Stromal cell of bone marrow (primary cell): ENCODE results near the gene ANXA10.
"Not testable (repeated sequence)": the region's sequence is repeated elsewhere in the genome, so short reads cannot be mapped to it uniquely, and the experiment has no call there.

Source experiments
- DNase-seq: peaks from one replicate; pipeline ENCODE4 v3.0.0-alpha.2; 2012; ENCODE audit warnings: low read depth

The ANXA10 gene

GRCh38 chr4:168154546-168155277 lies 62.4 kb downstream of the ANXA10 start:
- no peak for DNase-seq

- DNase-seq = no peak
These were observed 70.3 kb downstream of the ANXA10 start for GRCh38 chr4:168162604-168163003.

- no peak for DNase-seq
These were observed 70.8 kb downstream of the ANXA10 start for GRCh38 chr4:168163106-168163505.

GRCh38 chr4:168164045-168164444 lies 71.7 kb downstream of the ANXA10 start:
- no peak for DNase-seq

GRCh38 chr4:168164915-168165548 lies 72.7 kb downstream of the ANXA10 start:
- DNase-seq = no peak

- DNase-seq = peak; percentile 12
These were observed 75.5 kb downstream of the ANXA10 start for GRCh38 chr4:168167714-168168284.

GRCh38 chr4:168174308-168174707 lies 82.0 kb downstream of the ANXA10 start:
- DNase-seq = no peak

GRCh38 chr4:168177546-168178149 lies 85.3 kb downstream of the ANXA10 start:
- DNase-seq = no peak

- DNase-seq = peak; percentile 18
These were observed 91.6 kb downstream of the ANXA10 start for GRCh38 chr4:168183717-168184571.

GRCh38 chr4:168188754-168189153 lies 96.4 kb downstream of the ANXA10 start:
- no peak for DNase-seq

- no peak for DNase-seq
These were observed 105.6 kb downstream of the ANXA10 start for GRCh38 chr4:168197926-168198325.

- DNase-seq = no peak
These were observed 107.1 kb downstream of the ANXA10 start for GRCh38 chr4:168199260-168199957.

GRCh38 chr4:168200685-168201084 lies 108.3 kb downstream of the ANXA10 start:
- DNase-seq = no peak

- DNase-seq = no peak
These were observed 111.0 kb downstream of the ANXA10 start for GRCh38 chr4:168203233-168203911.

GRCh38 chr4:168208957-168209614 lies 116.7 kb downstream of the ANXA10 start:
- no peak for DNase-seq

GRCh38 chr4:168212656-168213055 lies 120.3 kb downstream of the ANXA10 start:
- no peak for DNase-seq

GRCh38 chr4:168213511-168213910 lies 121.2 kb downstream of the ANXA10 start:
- DNase-seq = not testable (repeated sequence)

- DNase-seq = no peak
These were observed 126.3 kb downstream of the ANXA10 start for GRCh38 chr4:168218645-168219044.

- DNase-seq = no peak
These were observed 128.6 kb downstream of the ANXA10 start for GRCh38 chr4:168220893-168221292.

GRCh38 chr4:168221301-168221700 lies 129.0 kb downstream of the ANXA10 start:
- DNase-seq = peak; percentile 54
